ENCODE results near the gene C1orf21.

C1orf21 gene

DNA sequence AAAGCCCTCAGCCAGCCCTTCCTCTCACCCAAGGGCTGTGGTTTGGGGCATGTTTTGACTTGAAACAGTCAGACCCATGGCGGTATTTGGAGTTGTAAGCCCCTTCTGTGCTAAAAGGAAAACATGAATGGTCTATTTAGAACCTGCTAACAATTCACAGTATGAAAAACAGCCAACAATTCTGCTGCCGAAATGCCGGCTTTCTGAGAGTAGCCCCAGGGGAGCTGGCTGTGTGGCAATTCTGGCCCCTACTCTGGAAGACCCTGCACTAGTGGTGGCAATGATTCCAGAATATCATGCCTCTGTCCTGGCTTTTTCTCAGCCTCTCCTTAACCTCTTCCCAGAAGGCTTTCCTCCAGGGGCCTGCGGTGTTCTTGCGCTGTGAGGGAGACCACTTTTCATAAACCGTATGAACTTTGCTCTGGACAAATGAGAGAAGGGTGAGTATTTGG lies 249.2 kb downstream of the C1orf21 start:
- DNase-seq, result no peak

DNA sequence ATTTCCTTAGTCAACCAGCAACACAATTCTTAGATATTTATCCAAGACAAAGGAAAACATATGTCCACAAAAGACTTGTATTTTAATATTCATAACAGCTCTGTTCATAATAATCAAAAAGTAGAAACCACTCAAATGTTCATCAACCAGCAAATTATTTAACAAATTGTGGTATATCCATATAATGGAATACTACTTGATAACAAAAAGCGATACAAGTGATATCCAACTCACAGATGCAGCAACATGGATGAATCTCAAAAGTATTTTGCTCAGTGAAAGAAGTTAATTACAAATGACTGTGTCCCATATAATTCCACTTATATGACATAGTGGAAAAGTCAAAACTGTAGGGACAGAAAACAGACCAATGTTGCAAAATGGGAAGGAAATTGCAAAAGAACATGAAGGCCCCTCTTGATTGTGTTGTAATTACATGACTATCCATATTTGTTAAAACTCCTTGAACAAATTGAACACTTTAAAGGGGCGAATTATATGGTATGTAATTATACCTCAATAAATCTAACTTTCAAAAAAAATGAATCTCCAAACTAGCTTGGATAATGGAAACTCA lies 250.9 kb downstream of the C1orf21 start:
- DNase-seq, result no peak

DNA sequence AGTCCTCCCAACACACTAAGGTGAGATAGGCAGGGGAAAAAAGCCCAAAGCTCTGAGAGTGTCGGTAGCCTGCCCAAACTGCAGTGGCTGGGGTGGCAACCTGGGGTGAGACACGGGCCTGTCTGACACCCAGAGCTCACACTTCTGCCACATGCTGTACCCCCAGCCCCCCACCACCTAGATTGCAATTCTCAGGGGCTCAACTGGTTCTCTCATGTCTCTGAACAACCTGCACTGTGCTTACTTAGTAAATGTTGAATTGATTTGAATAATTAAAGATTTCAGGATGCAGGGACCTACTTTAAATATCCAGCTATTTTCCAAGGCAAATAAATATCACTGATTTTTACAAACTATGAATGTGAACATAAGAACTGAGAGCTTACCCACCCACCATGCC lies 252.4 kb downstream of the C1orf21 start:
- DNase-seq, result peak; percentile 49

DNA sequence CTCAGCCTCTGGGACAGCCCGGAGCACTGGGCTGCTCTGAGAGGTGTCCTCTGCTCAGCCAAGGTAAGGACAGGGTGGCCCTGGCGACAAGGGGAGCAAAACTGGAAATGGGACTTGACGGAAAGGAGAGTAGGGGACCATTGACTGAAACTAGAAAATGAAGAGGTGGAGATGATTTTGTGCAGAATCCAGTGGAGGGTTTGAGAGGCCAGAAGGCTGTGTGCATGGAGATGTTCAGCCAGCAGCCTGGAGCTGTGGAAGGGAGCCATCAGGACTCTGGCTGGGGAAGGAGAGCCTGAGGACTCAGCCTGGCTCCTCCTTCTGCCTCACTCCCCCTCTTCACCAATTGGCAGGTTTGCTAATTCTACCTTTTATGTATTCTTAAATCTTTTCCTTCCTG lies 253.7 kb downstream of the C1orf21 start:
- DNase-seq, result no peak

GRCh38 chr1:184641894-184642293 lies 255.1 kb downstream of the C1orf21 start:
- DNase-seq, result no peak

DNA sequence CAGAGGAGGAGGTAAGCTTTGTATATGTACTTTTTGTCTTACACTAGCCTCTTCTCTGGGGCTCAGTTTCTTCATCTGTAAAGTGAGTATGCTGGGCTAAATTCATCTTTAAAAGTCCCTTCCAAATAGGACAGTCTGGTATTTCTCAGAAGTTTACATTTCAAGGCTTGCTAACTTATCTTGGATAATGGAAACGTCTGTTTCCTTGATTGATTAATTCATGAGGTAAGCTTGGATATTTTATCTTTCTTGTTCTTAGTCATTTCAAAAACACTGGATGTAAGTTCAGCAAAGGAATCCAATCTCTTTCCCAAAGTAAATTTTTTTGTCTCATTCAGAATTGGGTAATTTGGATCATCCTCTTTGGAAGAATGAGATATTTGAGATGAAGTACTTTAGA lies 256.8 kb downstream of the C1orf21 start:
- no peak for DNase-seq

DNA sequence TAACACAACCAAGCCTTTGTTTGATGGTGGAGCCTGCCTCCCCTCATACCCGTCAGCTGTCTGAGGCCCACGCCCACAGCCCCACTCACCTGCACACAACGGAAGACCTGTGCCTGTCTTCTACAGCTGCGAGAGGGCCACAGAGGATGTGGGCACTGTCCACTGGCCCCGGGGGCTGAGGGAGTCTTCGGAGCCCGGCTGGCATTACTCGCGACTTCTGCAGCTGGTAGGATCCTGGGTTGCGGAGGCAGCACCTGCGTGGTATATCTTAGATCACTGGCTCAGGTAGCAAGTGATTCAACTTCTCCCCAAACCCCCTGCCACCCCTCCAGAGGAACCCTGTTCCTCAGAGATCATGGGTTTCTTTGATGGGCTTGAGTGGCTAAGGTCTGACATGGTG lies 257.9 kb downstream of the C1orf21 start:
- DNase-seq, result no peak

DNA sequence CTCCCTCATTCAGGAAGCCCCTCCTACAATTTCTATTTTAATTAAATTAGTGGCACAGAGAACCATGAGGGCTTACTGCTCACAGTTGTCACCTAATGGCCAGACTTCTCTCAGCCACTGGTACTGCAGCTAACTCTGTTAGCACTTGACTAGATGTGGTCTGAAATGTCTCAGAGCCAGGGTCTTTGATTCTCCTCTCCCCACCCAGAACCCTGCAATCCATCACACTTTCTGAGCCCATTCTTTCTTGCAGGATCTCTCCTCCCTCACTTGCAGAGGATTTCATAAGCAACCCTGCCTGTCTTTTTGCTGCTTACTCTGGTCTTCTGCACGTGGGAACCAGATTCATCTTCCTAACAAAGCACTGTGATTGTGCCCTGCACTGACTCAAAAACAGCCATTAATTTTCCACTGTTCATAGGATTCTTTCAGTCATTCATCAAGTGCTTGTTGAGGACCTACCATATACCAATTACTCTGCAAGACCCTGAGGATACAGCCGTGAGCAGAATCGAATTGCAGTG lies 259.4 kb downstream of the C1orf21 start:
- no peak for DNase-seq

DNA sequence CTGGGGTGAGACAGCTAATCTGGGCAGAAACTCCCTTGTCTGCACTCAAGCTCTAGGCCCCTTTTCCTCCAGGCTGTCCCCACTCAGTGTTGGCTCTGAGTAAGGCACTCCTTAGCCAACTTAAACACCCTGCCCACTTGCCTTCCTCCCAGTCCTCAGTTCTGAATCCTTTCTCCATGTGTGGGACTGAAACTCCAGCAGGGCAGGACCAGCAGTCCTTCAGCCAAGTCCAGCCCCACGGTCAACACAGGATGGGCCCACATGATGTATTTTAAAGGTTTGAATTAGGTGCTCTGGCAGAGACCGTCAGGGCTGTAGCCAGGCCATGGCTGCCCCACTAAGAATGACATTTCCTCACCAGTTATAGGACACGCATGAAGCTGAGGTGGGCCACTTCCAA lies 260.0 kb downstream of the C1orf21 start:
- no peak for DNase-seq

DNA sequence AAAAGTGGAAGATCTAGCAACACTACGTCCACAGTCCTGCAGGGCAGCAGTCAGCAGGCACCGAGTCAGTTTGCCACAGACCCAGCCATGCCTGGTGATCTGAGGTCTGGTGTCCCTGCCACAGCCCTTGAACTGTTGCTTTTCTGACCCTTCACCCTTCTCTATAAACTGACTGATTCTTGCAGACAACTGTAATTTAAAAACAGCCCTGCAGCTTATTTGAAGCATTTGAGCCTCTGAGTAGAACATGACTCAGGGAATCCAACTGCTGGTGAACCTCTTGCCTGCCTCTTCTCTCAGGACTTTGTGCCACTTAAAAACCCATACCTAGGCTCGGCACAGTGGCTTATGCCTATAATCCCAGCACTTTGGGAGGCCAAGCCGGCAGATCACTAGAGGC lies 260.6 kb downstream of the C1orf21 start:
- no peak for DNase-seq

DNA sequence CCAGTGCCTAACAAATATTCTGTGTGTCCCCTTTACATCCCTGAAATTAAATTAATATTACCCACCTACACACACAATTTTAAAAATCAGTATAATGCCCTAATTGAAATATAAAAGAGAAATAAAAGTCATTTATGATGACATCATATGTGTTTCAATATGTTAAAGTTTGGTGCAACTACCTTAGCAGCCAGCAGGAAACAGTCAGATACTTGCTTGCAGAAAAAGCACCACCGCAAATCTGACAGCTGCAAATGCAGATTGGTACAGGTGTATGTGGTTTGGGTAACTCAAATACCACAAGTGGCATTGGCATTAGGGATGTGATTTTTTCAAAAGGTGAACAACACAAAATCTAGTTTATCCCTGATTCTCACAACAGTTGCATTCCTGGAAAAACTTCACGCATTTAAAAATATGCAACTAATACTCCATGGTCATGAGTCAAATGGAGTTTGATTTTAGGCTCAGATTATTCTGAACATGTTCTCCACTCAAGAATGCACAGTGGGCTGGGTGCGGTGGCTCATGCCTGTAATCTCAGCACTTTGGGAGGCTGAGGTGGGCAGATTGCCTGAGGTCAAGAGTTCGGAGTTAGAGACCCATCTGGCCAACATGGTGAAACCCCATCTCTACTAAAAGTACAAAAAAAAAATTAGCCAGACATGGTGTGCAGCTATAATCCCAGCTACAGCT lies 261.5 kb downstream of the C1orf21 start:
- DNase-seq, result no peak

DNA sequence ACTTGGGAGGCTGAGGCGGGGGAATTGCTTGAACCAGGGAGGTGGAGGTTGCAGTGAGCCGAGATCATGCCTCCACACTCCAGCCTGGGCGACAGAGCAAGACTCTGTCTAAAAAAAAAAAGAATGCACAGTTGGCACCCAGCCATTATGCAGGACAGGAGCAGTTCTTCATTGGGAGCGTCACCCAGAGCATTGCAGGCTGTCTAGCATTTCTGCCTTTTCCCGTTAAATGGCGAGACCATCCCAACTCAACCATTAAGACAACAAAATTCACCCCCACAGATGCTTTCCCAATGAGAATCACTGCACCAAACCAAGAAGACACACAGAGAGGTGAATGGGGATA lies 262.0 kb downstream of the C1orf21 start:
- DNase-seq, result no peak

DNA sequence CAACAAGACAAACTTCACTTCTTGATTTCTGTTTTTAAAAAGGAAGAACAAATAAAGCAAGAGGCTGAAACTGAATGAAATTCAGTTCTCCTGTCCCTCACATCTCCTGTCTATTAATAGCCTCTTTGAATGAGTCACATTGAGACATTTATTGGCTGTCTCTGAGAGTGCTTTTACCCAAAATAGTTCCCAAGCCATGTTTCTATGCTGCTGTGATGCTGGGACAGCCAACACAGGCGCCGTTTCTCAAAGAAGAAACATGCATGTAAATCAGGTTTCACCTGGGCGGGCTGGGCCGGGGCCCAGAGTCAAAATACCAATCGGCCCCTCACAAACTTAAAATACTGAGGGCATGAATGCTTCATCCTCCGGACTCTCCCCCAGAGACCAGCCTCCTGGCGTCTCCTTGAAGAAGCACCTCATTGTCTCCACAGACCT lies 262.6 kb downstream of the C1orf21 start:
- no peak for DNase-seq

DNA sequence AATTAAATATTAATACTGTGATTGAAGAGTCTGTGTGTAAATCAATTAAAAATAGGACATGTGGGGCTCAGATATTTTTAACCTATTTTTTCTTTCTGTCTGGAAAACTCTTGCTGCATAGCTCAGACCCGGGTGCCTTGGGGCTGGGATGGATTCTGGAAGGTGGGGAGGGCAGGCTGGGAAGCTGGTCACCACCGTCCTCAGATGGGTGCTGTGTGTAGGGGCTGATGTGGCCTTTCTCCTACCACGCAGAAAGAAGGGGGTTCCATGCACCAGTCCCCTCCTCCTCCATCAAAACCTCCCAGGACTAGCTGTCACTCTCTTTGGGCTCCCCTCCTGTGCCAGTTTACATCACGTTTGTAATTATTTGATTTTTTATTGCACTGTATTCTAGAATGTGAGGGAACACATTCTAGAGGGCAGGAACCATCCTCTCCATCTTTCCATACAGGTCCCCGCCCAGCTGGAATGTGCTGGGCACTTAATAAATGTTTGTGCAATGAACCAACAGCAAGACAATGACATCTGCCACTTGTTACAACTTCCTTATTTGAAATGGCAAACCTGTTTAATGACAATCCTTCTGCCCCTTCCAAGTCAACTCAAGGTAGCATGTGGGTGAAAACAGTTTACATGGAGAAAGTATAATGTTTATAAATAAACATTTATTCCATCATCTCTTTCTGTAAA lies 263.5 kb downstream of the C1orf21 start:
- no peak for DNase-seq

- no peak for DNase-seq
Measured at GRCh38 chr1:184655185-184655584, 268.4 kb downstream of the C1orf21 start.

- no peak for DNase-seq
Measured at GRCh38 chr1:184656221-184656620, 269.4 kb downstream of the C1orf21 start.

GRCh38 chr1:184658055-184658454 lies 271.2 kb downstream of the C1orf21 start:
- DNase-seq, result no peak

- DNase-seq, result no peak
Measured at GRCh38 chr1:184660462-184661191, 273.8 kb downstream of the C1orf21 start.

DNA sequence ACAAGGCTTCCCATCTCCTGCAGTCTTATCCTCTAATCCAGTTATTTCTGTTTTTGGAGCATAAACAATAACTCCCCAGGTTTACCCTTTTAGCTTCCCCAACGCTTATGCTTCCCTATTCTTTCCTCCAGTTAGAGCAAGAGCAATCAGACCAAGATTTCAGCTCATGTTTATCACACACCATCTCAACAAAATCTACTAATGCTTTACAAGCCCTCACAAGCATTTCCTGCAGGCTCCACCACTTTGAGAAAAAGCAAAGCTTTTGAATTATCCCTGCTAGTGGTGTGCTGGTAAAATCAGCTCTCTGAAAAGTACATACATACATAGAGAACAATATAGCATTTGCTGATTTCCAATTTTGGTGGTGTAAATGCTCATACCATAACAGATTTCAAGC lies 275.0 kb downstream of the C1orf21 start:
- no peak for DNase-seq

DNA sequence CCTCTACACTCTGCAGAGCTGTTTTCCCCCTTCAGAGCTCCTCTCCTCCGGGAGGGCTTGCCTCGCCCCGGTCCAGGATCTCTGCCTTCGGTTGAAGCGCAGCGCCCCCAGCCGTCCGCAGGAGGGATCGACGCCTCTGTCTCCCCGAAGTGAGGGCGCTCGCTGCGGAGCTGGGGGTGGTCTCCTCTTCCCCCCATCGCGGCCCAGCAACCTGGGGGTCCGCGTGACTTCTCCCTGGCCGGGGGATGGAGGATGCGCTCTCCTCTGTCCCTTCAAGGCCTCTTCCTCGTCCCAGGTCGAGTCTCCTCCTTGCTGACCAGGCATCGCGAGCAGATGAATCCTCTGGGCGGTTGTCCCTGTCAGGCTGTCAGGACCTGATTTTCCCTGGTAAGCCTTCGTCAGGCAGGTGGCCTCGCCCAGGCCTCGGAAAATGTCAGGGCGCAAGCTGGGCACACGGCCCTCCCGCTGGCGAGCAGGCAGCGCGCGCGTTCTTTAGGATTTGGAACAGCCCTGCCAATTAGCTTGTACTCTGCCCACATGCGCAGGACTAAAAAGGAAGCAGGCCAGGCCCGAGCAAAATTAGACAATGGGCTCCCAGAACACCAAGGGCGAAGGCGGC lies 277.3 kb downstream of the C1orf21 start:
- peak; percentile 90 for DNase-seq

- DNase-seq, result no peak
Measured at GRCh38 chr1:184664661-184665060, 277.8 kb downstream of the C1orf21 start.

DNA sequence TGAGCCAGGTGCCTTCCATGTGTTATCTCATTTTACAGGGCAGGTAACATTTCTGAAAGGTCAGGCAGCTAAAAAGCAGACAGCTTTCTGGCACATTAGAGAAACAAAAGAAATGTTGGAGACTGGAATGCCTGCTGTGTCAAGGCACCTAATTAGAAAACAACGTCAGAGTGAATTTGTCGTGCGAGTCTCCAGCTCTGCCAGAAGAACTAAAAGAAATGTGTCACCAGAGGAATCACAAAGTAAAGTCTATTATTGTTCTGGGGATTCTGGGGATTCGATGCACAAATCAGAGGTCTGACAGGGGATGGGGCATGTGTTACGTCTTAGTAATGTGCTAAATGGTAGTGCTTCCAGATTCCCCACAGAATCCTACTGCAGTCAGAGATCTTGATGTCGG lies 278.5 kb downstream of the C1orf21 start:
- no peak for DNase-seq

DNA sequence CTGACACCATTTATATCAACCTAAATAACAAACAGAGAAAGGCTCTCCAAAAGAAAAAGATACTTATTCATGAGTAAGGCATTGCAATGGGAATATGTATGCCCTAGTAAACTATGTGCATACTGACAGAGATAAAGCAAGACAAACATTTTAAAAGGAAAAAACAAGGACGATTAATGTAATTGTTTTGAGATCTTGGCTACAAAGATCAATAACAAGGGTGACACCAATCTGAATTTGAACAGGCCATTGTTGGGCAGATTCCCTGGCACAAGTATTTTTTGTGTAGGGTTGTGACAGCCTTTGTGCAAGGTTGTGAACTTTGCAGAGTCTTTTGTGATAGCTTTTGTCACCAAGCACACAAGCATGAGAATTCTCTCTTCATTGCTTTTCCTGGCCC lies 282.6 kb downstream of the C1orf21 start:
- DNase-seq, result no peak
